ENCODE data around the gene IL1RAPL2. TPM values are rescaled to one million over a fixed set of nuclear protein-coding genes. Genes with fewer than 3 reads are reported as not detected.

Gene IL1RAPL2
- total RNA-seq, 1 donor from 2014 or later = not detected

- no peaks in the 10 kb centered on the region for H3K36me3 ChIP-seq (ENCODE audit: control insufficient read depth, insufficient read depth, low read length)
- DNase-seq (ENCODE audit: low read depth) = no peak
Observed at GRCh38 chrX:105755109-105755508, 1189.1 kb downstream of the IL1RAPL2 start.

GRCh38 chrX:105758754-105759153 is 1192.8 kb downstream of the IL1RAPL2 start:
- H3K4me3 ChIP-seq (ENCODE audit: low read depth, low read length) = no peak overlapping the region
- H3K36me3 ChIP-seq (ENCODE audit: control insufficient read depth, insufficient read depth, low read length) = no peaks in the 10 kb centered on the region
- DNase-seq (ENCODE audit: low read depth) = no peak
- no peaks in the 10 kb centered on the region for H3K27me3 ChIP-seq (ENCODE audit: control insufficient read depth, insufficient read depth, low read length)
- TF ChIP-seq, protein P1, sequence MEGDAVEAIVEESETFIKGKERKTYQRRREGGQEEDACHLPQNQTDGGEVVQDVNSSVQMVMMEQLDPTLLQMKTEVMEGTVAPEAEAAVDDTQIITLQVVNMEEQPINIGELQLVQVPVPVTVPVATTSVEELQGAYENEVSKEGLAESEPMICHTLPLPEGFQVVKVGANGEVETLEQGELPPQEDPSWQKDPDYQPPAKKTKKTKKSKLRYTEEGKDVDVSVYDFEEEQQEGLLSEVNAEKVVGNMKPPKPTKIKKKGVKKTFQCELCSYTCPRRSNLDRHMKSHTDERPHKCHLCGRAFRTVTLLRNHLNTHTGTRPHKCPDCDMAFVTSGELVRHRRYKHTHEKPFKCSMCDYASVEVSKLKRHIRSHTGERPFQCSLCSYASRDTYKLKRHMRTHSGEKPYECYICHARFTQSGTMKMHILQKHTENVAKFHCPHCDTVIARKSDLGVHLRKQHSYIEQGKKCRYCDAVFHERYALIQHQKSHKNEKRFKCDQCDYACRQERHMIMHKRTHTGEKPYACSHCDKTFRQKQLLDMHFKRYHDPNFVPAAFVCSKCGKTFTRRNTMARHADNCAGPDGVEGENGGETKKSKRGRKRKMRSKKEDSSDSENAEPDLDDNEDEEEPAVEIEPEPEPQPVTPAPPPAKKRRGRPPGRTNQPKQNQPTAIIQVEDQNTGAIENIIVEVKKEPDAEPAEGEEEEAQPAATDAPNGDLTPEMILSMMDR (IDR thresholded peaks at IDR 0.05; ENCODE audit: insufficient read depth, low read length, poor library complexity, severe bottlenecking) = no peak

More at GRCh38 chrX:105755109-105755508, 1189.1 kb downstream of the IL1RAPL2 start:
- TF ChIP-seq, protein P1 (IDR thresholded peaks at IDR 0.05; ENCODE audit: insufficient read depth, low read length, poor library complexity, severe bottlenecking) = no peak
- H3K27me3 ChIP-seq (ENCODE audit: control insufficient read depth, insufficient read depth, low read length) = no peaks in the 10 kb centered on the region
- H3K4me3 ChIP-seq (ENCODE audit: low read depth, low read length) = no peak overlapping the region

DNA sequence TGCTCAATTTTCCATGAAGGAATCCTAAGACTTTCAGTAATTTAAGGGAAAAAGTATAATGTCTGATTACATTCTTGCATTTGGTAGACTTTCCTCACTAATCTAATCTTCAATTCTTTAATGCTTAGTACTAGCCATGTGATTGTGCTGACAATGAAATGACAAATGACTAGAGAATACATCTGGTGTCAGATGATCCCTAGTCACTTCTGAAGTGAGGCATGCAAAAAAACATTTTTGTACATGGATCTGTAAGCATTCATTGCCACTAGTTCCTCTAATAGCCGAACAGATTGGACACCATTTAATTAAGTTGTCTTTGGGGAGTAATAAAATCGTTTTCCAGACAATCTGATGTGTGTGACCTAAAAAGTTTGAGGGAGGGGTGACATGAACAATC is 1193.6 kb downstream of the IL1RAPL2 start:
- Histone ChIP-seq H3K36me3 (ENCODE audit: control insufficient read depth, insufficient read depth, low read length) (no peaks in the 10 kb centered on the region), H3K27me3 (ENCODE audit: control insufficient read depth, insufficient read depth, low read length) (no peaks in the 10 kb centered on the region), H3K4me3 (ENCODE audit: low read depth, low read length) (no peak overlapping the region)
- DNase-seq (ENCODE audit: low read depth) = no peak
- TF ChIP-seq, protein P1 (IDR thresholded peaks at IDR 0.05; ENCODE audit: insufficient read depth, low read length, poor library complexity, severe bottlenecking) = no peak

DNA sequence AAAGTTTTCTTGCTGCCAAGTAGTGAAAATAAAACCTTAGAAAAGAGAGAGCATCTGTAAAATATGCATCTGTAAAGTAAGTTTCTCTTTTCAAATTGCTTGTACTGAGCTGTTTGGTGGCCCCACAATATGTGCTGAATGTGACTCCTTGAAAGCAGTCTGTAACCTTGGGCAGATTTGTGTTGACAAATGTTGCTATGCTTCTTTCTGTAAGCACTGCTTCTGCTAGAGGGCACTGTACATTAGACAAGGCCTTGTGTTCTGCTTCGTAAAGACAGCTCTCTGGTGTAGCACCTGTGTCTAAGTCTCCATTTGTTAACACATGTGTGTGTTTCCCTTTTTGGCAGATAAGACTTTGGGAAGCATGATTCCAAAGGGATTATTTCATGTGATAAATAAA is 1199.7 kb downstream of the IL1RAPL2 start:
- no peak for DNase-seq (ENCODE audit: low read depth)
- Histone ChIP-seq H3K27me3 (ENCODE audit: control insufficient read depth, insufficient read depth, low read length) (no peaks in the 10 kb centered on the region), H3K4me3 (ENCODE audit: low read depth, low read length) (no peak overlapping the region), H3K36me3 (ENCODE audit: control insufficient read depth, insufficient read depth, low read length) (no peaks in the 10 kb centered on the region)
- TF ChIP-seq, protein P1 (IDR thresholded peaks at IDR 0.05; ENCODE audit: insufficient read depth, low read length, poor library complexity, severe bottlenecking) = no peak

DNA sequence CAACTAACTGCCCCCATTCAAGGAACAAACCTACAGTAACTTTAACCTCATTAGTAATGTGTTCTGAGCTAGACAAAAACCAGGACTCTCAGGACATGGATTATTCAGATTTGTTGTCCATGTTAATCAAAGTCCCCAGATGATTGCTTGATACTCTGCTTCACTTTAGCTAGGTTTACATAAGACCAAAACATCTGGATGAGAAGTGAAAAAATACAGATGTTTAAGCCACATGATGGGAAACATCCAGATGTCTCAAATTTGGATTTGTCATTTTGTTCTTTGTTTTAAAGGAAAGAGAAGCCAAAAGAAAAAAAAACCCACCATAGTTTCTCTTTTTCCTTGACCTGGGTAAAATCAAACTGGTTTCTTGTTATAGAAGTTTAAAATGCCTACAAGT is 1207.8 kb downstream of the IL1RAPL2 start:
- DNase-seq (ENCODE audit: low read depth) = no peak
- no peaks in the 10 kb centered on the region for H3K36me3 ChIP-seq (ENCODE audit: control insufficient read depth, insufficient read depth, low read length)
- no peaks in the 10 kb centered on the region for H3K27me3 ChIP-seq (ENCODE audit: control insufficient read depth, insufficient read depth, low read length)
- H3K4me3 ChIP-seq (ENCODE audit: low read depth, low read length) = no peak overlapping the region
- TF ChIP-seq, protein P1 (IDR thresholded peaks at IDR 0.05; ENCODE audit: insufficient read depth, low read length, poor library complexity, severe bottlenecking) = no peak

DNA sequence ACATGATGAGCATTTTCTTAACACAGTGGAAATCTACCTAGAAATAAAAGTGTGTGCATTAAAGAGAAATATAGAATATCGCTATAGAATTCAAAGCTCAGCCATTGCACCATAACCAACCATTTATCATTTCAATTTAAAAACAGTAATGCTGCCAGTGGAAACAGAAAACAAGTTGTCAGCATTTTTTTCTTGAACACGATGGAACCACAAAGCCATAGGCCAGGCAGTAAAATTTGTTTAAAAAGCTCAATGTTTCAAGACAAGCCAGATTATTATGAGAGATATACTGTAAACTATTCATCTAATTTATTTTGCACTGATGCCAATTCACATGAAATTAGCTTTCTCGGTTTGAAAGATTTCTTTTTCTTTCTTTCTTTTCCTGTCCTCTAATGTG is 1209.7 kb downstream of the IL1RAPL2 start:
- TF ChIP-seq, protein P1 (IDR thresholded peaks at IDR 0.05; ENCODE audit: insufficient read depth, low read length, poor library complexity, severe bottlenecking) = no peak
- H3K27me3 ChIP-seq (ENCODE audit: control insufficient read depth, insufficient read depth, low read length) = no peaks in the 10 kb centered on the region
- no peaks in the 10 kb centered on the region for H3K36me3 ChIP-seq (ENCODE audit: control insufficient read depth, insufficient read depth, low read length)

More for the DNA sequence above, 1209.7 kb downstream of the IL1RAPL2 start:
- DNase-seq (ENCODE audit: low read depth) = no peak
- H3K4me3 ChIP-seq (ENCODE audit: low read depth, low read length) = no peak overlapping the region

All from kidney epithelial cell (primary cell).